NCI-H446 treated with DMSO at 0.1 percent for 48 hours (cell line): ENCODE measurements around the gene MRPL17.

ENCODE experiments used
- DNase-seq: peaks from one replicate; lab custom pipeline; 2025; lab: John Stamatoyannopoulos, UW

MRPL17 gene

DNA sequence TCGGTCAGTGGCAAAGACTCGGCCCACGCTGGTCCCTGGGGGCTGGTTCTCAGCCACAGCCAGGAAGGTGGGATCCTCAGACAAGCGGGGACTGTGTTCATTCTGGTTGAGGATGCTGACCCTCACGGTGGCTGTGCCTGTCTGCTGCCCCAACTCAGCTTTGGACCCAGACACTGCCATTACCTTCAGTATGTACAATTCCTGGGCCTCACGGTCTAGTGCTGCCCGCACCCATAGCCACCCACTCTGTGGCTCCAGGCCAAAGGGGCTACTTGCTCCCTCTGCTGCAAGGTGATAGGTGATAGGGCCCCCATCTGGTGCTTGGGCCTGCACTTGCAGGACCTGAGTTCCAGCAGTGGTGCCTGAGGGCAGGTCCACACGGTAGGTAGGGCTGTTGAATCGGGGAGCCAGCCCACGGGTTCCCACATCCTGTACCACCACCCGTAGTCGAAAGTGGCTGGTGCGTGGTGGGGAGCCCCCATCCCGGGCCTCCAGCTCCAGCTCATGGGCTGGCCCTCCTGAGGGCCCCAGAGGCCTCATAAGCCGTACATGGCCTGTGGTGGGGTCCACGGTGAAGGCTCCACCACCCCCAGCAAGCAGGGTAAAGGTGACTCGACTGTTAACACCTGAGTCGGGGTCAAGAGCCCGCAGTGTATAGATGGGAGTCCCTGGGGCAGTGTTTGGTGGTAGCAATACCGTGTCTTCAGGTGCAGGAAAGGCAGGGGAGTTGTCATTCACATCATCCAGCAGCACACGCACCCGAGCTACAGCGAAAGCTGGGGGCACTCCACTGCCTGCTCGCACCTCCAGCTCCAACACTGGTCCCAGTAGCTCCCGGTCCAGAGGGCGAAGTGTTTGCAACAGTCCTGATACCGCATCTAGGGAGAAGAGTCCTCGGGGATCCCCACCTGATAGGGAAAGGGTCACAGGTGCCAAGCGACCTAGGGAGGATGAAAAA, 50.7 kb downstream of the MRPL17 start:
- DNase-seq = no peak

- DNase-seq = no peak
Measured at GRCh38 chr11:6631361-6631890, 51.7 kb downstream of the MRPL17 start.

DNA sequence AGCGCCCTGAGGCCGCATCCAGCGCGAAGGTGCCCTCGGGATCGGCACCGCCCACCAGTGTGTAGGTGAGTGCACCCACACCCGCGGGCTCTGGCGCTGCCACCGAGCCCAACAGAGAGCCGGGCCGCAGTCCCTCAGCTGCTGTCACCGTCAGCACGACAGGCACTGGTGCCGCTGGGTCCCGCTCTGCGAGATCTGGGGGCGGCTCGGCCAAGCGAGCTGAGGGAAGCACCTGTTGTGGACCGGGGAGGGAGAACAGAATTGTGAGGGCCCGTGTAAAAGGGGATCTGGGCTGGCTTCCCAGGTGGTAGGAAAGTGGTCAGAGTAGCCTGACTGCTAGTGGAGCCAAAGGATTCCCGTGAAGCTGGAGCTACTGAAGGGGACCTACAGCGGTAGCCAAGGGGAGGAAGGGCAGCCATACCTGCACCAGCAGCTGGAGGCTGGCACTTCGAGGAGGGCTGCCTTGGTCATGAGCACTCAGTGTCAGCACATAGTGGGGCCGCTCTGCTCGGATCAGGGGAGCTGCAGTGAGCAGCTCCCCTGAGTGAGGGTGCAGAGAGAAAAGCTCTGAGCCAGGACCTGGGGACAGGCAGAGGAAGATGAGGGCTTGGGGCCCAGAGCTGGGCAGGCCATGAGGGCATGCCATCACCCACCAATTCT, 52.4 kb downstream of the MRPL17 start:
- no peak for DNase-seq
